WERI-Rb-1 (cell line): ENCODE results near the gene DGLUCY.

ENCODE experiments used
- DNase-seq: peaks from one replicate; pipeline ENCODE4 v3.0.0-alpha.2; 2020
- H3K27ac ChIP-seq: fragments of 250-450 bp; sonication (Bioruptor Pico); 2 replicates; pipeline ENCODE4 v1.5.1; 2020; ENCODE audit warnings: mild to moderate bottlenecking, moderate library complexity
- H3K27me3 ChIP-seq: fragments of 250-450 bp; sonication (Bioruptor Pico); 2 replicates; pipeline ENCODE4 v1.5.1; 2021; ENCODE audit warnings: mild to moderate bottlenecking, low read depth, moderate library complexity; ENCODE audit not compliant: insufficient read depth, severe bottlenecking
- H3K36me3 ChIP-seq: fragments of 250-450 bp; sonication (Bioruptor Pico); 2 replicates; pipeline ENCODE4 v1.5.1; 2020; ENCODE audit warnings: mild to moderate bottlenecking, moderate library complexity
- H3K4me3 ChIP-seq: 2 replicates; pipeline ENCODE4 v1.5.1; 2011; ENCODE audit warnings: low read depth, mild to moderate bottlenecking, control low read depth, low read length
- H3K9me3 ChIP-seq: fragments of 250-450 bp; sonication (Bioruptor Pico); 2 replicates; pipeline ENCODE4 v1.5.1; 2021; ENCODE audit warnings: mild to moderate bottlenecking, moderate library complexity; ENCODE audit not compliant: severe bottlenecking
- TF ChIP-seq, protein P1 (sequence below): IDR thresholded peaks from 2 replicates; pipeline ENCODE4 v1.5.1; 2011; ENCODE audit warnings: low read depth, mild to moderate bottlenecking, control low read depth, inconsistent platforms, low read length

The DGLUCY gene

DNA sequence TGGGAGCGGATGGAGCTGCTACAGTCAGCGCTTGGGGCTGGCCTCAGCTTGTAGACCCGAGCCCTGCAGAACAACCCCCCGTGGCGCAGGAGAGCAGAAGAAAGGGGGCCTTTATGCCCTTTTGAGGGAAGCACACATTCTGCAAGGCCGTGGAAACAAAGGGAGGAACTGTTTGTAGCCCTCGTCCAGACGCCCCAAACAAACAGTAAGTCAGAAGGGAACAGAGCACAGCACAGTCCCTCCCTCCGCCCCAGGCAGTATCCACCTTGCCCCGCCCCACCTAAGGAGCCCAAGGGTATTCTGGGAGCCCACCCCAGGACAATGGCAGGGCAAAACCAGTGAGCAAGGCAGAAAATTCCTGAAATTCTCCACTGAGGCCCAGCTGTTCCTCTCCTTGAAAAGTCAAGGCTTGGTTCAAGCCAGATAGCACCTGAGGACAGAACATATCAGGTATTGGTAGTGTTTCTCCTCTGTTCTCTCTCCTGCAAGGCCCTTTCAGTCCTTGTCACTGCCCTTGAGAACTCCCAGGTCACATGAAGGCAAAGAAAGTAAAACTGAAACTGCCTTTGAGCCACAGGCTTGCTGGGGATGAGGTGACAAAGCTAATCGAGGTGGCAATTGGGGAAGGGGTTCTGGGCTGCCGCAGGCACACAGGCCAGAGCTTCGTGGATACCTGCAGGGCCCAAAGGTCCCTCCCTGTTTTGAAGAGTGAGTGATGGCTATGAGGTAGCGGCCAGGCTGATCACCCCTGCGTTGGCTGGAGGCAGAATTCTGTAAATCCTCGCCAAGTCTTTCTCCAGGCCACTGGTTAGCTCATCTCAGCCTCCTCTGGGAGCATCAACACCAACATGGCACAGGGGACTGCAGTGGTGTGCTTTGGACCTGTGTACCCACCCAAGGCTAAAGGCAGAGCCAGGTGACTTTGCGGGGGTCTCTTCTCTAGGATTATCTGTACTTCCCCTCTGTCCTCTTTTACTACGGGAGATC lies 499 bp downstream of the DGLUCY start:
- TF ChIP-seq, protein P1, sequence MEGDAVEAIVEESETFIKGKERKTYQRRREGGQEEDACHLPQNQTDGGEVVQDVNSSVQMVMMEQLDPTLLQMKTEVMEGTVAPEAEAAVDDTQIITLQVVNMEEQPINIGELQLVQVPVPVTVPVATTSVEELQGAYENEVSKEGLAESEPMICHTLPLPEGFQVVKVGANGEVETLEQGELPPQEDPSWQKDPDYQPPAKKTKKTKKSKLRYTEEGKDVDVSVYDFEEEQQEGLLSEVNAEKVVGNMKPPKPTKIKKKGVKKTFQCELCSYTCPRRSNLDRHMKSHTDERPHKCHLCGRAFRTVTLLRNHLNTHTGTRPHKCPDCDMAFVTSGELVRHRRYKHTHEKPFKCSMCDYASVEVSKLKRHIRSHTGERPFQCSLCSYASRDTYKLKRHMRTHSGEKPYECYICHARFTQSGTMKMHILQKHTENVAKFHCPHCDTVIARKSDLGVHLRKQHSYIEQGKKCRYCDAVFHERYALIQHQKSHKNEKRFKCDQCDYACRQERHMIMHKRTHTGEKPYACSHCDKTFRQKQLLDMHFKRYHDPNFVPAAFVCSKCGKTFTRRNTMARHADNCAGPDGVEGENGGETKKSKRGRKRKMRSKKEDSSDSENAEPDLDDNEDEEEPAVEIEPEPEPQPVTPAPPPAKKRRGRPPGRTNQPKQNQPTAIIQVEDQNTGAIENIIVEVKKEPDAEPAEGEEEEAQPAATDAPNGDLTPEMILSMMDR: no peak
- H3K9me3 ChIP-seq: no peaks in the 10 kb centered on the region
- H3K36me3 ChIP-seq: no peaks in the 10 kb centered on the region
- peak overlapping the region; percentile 83 for H3K27ac ChIP-seq
- DNase-seq: peak; percentile 60
- H3K27me3 ChIP-seq: no peaks in the 10 kb centered on the region
- H3K4me3 ChIP-seq: peak overlapping the region; percentile 43

DNA sequence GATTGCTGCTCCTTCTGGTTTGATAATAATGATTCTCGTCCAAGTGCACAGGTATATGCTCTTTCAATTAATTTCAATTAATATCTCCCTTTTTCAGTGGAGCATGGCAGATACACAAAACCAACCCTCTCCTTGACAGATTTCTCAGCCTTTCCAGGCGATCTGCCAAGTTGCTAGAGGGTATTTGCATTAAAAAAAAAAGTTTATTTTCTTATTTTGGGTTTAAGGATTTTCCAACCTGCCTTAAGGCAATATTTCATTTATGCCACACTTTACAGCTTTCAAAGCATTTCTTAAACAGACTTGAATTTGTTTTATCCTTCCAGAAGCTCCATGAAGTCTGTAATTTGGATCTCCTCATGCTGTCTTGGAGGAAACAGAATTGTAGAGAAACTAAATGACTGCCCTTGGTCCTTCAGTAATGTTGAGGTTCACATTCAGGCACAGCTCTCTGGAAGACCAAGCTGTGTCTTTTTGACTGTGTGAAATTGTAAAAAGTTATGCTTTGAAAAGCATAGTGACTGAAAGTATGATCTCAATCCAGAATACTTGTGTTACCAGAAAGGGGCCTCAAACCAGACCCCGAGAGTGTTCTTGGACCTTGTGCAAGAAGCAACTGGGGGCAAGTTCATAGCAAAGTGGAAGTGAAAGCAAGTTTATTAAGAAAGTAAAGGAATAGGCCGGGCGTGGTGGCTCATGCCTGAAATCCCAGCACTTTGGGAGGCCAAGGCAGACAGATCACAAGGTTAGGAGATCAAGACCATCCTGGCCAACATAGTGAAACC lies 2.3 kb downstream of the DGLUCY start:
- H3K27ac ChIP-seq: no peak overlapping the region
- H3K36me3 ChIP-seq: no peaks in the 10 kb centered on the region
- no peak overlapping the region for H3K4me3 ChIP-seq
- TF ChIP-seq, protein P1: no peak
- H3K9me3 ChIP-seq: no peaks in the 10 kb centered on the region
- DNase-seq: no peak
- H3K27me3 ChIP-seq: no peaks in the 10 kb centered on the region

DNA sequence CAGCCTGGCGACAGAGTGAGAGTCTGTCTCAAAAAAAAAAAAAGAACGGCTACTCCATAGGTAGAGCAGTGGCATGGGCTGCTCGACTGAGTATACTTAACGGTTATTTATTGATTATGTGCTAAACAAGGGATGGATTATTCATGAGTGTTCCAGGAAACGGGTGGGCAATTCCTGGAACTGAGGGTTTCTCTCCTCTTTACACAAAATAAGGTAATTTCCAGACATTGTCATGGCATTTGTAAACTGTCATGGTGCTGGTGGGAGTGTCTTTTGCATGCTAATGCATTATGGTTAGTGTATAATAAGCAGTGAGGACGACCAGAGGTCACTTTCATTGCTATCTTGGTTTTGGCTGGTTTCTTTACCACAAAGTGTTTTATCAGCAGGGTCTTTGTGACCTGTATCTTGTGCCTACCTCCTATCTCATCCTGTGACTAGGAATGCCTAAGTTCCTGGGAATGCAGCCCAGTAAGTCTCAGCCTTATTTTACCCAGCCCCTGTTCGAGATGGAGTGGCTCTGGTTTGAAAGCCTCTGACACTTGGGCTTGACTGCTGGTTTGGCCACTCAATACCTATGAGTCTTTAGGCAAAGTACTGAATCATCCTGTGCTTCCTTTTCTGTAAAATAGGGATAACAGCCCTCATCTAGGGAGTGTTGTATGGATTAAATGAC lies 3.2 kb downstream of the DGLUCY start:
- H3K27ac ChIP-seq: no peak overlapping the region
- no peak for DNase-seq
- no peaks in the 10 kb centered on the region for H3K36me3 ChIP-seq
- H3K4me3 ChIP-seq: no peak overlapping the region
- no peaks in the 10 kb centered on the region for H3K27me3 ChIP-seq
- no peaks in the 10 kb centered on the region for H3K9me3 ChIP-seq
- TF ChIP-seq, protein P1: no peak

DNA sequence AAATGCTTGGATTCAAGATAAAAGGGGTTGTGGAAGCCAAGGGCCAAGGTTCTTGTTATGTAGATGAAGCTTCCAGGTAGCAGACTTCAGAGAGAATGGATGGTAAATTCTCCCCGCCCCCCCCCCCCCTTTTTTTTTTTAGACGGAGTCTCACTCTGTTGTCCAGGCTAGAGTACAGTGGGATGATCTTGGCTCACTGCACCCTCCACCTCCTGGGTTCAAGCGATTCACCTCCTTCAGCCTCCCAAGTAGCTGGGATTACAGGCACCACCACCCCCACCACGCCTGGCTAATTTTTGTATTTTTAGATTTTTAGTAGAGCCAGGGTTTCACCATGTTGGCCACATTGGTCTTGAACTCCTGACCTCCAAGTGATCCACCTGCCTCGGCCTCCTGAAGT lies 4.1 kb downstream of the DGLUCY start:
- DNase-seq: no peak
- TF ChIP-seq, protein P1: no peak

DNA sequence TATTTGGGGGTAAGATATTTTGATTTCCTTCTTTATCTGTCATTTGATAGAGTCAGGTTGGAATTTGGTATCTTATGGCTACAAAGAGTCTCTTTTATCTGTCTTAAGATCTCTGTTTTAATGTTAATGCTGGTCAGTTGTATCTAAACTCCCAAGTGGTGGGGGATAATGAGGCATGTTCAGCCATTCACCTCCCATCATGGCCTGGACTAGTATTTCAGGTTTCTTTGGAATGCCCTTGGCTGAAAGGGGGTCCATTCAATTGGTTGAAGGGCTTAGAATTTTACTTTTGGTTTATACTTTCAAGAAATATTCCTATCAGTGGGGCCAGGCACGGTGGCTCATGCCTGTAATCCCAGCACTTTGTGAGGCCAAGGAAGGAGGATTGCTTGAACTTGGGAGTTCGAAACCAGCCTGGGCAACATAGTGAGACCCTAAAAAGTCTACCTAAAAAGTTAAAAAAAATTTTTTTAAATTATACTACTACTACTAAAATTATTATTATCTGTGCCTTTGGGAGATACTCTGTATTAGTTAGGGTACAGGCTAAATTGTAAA lies 4.7 kb downstream of the DGLUCY start:
- H3K9me3 ChIP-seq: no peaks in the 10 kb centered on the region
- H3K27me3 ChIP-seq: no peaks in the 10 kb centered on the region
- TF ChIP-seq, protein P1: no peak
- H3K27ac ChIP-seq: no peak overlapping the region
- H3K4me3 ChIP-seq: no peak overlapping the region
- DNase-seq: no peak
- no peaks in the 10 kb centered on the region for H3K36me3 ChIP-seq

More for the DNA sequence above, 4.1 kb downstream of the DGLUCY start:
- H3K27ac ChIP-seq: no peak overlapping the region
- no peaks in the 10 kb centered on the region for H3K36me3 ChIP-seq
- no peaks in the 10 kb centered on the region for H3K27me3 ChIP-seq
- no peak overlapping the region for H3K4me3 ChIP-seq
- no peaks in the 10 kb centered on the region for H3K9me3 ChIP-seq
